IPS-20b (cell line): ENCODE measurements around the gene RNU5B-1.
"Not testable (repeated sequence)": the region's sequence is repeated elsewhere in the genome, so short reads cannot be mapped to it uniquely, and the experiment has no call there.

Experiments used
- H3K27ac ChIP-seq: one replicate; pipeline ENCODE4 v1.5.1; 2013; ENCODE audit warnings: low read length
- H3K27me3 ChIP-seq: 2 replicates; pipeline ENCODE4 v1.6.1; 2013; ENCODE audit warnings: mild to moderate bottlenecking, low read length, inconsistent platforms; ENCODE audit not compliant: insufficient read depth
- H3K36me3 ChIP-seq: 2 replicates; pipeline ENCODE4 v1.6.1; 2013; ENCODE audit warnings: low read depth, mild to moderate bottlenecking, inconsistent platforms, low read length, moderate library complexity; ENCODE audit not compliant: insufficient read depth
- H3K4me1 ChIP-seq: 2 replicates; pipeline ENCODE4 v1.6.1; 2013; ENCODE audit warnings: mild to moderate bottlenecking, control low read depth, inconsistent platforms, low read length, moderate library complexity; ENCODE audit not compliant: insufficient read depth
- H3K4me3 ChIP-seq: 2 replicates; pipeline ENCODE4 v1.5.1; 2013; ENCODE audit warnings: mild to moderate bottlenecking, low read length, inconsistent platforms
- H3K9ac ChIP-seq: 2 replicates; pipeline ENCODE4 v1.6.1; 2013; ENCODE audit warnings: low read depth, mild to moderate bottlenecking, inconsistent platforms, low read length, moderate library complexity
- H3K9me3 ChIP-seq: 2 replicates; pipeline ENCODE4 v1.6.1; 2013; ENCODE audit warnings: mild to moderate bottlenecking, low read depth, low read length, inconsistent platforms; ENCODE audit not compliant: insufficient read depth

RNU5B-1 gene

DNA sequence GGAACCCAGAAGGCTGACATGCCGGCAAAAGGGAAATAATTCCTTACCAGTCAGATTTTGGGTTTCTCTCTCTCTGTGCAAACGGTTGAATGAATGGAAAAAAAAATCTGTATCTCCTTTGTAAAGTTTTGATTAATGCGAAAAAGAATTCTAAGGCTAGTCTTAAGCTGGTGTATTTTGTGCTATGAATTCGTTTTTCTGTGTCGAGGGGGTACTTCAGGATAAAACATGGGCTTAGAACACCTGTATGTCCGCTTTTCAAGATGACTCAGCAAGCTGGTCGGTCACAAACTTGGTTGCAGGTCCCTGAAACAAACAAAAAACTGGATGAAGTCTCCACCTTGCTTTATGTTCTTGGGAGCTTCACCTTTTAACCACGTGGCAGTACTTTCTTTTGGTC lies 44.9 kb downstream of the RNU5B-1 start:
- no peaks in the 10 kb centered on the region for H3K36me3 ChIP-seq
- peaks cover 9% of the 10 kb centered on the region for H3K27me3 ChIP-seq
- no peak overlapping the region for H3K4me3 ChIP-seq
- H3K27ac ChIP-seq = no peak overlapping the region
- no peaks in the 10 kb centered on the region for H3K4me1 ChIP-seq
- H3K9ac ChIP-seq = no peak overlapping the region
- H3K9me3 ChIP-seq = peaks cover 9% of the 10 kb centered on the region

DNA sequence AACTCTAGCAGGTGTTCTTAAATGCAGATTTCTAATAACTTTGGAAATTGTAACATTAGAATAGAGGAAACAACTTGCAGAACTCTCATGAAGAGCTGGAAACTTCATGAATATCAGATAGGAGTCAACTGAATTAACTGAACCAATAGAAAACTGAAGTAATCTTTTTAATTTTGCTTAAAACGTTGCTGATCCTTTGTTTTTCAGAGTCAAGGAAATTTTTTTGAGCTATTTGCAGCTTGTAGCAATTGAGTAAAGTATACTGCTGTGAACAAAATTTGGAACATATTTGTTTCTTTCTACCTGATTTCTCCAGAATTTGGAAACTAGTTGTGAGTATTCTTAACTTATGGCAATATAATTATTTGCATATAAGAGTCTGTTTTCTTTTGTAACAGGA lies 47.5 kb downstream of the RNU5B-1 start:
- not testable (repeated sequence) for H3K9me3 ChIP-seq, H3K4me1 ChIP-seq, H3K9ac ChIP-seq, H3K4me3 ChIP-seq, H3K27ac ChIP-seq, H3K36me3 ChIP-seq
- peaks cover 31% of the 10 kb centered on the region for H3K27me3 ChIP-seq
